AG04449 (cell line): ENCODE measurements around the gene ZNF385B.

Experiments
- CTCF ChIA-PET: fragments of 350-600 bp; formaldehyde crosslinking; extraction: SDS; loops from one replicate; lab custom pipeline; 2021; ENCODE audit warnings: antibody characterized with exemption; lab: Yijun Ruan, JAX
- POLR2A ChIA-PET: fragments of 400-600, 350-600 bp; formaldehyde crosslinking; extraction: SDS; loops from one replicate; lab custom pipeline; 2020; ENCODE audit warnings: antibody characterized with exemption, inconsistent platforms; lab: Yijun Ruan, JAX
- DNase-seq: peaks from one replicate; pipeline ENCODE4 v3.0.0-alpha.2; 2010; ENCODE audit warnings: low read depth, low spot score
- H3K4me3 ChIP-seq: 2 replicates; pipeline ENCODE4 v1.5.1; 2011; ENCODE audit warnings: low read depth, mild to moderate bottlenecking, control low read depth, low read length
- TF ChIP-seq, protein P1 (sequence below): IDR thresholded peaks from one replicate; pipeline ENCODE4 v1.5.1; 2011; ENCODE audit warnings: mild to moderate bottlenecking, moderate library complexity, low read length, control low read depth, inconsistent platforms; ENCODE audit not compliant: insufficient read depth; ENCODE audit errors: missing control alignments

The ZNF385B gene

DNA sequence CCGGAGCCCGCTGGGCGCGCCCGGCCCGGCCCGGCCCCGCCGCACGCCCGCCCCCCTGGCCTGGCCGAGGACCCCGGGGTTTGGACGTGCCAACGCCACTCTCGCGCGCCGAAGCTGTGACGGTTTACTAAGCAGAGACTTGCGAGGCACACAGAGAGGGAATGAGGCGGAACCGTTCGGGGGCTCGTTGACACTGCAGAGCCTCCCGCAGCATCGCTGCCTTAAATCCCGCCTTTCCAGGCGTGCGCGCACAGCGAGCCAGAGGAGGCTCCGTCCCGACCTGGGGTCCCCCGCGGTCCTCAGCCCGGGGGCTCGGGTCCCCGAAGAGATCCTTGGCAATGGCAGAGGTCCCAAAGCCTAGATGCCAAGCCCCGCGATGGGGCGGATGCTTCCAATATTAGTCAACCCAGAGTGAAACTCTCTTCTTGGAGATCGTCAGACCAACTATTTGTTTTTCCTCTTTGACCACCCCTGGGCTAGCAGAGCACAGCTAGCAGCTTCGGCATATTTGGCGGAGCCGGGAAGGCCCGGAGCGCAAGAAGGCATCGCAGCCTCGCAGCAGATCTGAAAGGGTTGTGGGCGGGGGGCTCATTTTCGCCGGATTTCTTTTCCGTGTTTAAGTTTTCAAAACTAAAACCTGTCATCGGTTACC, at the start of gene ZNF385B:
TSS of gene ZNF385B (minus strand) at position 197 of the 652 bp plus-strand sequence.
- no peak for DNase-seq
- H3K4me3 ChIP-seq: peak within 1 kb of the TSS; percentile 53
- ChIA-PET POLR2A (no interaction called here), CTCF (interaction anchor here (0.8 to 1.2 kb wide), 3 partner anchors 11 to 224 kb away, joined by 3 to 4 read pairs (median 3); no protein-coding TSS in a partner anchor)
- TF ChIP-seq, protein P1, sequence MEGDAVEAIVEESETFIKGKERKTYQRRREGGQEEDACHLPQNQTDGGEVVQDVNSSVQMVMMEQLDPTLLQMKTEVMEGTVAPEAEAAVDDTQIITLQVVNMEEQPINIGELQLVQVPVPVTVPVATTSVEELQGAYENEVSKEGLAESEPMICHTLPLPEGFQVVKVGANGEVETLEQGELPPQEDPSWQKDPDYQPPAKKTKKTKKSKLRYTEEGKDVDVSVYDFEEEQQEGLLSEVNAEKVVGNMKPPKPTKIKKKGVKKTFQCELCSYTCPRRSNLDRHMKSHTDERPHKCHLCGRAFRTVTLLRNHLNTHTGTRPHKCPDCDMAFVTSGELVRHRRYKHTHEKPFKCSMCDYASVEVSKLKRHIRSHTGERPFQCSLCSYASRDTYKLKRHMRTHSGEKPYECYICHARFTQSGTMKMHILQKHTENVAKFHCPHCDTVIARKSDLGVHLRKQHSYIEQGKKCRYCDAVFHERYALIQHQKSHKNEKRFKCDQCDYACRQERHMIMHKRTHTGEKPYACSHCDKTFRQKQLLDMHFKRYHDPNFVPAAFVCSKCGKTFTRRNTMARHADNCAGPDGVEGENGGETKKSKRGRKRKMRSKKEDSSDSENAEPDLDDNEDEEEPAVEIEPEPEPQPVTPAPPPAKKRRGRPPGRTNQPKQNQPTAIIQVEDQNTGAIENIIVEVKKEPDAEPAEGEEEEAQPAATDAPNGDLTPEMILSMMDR: no peak

DNA sequence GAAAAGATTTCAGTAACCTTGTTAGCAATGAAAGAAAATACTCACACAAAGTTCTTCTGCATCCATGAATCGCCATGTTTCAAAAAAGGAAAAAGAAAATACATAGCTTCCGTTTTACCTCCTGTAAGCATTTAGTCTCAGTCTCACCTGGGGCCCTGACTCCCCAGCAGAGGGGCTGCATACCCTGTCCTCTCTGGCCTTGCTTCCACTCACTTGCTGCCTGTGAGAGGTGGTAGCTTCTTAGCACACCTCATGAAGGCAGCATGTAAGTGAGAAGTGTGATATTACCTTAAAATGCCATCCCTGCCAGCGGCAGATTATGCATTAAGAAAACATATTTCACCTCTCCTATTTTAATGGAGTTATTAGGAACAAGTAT, 49.3 kb upstream of the ZNF385B start:
- DNase-seq: no peak
- CTCF ChIA-PET: interaction anchor here (0.6 kb wide), 1 partner anchor 146 kb away, joined by 3 read pairs; no protein-coding TSS in a partner anchor
- TF ChIP-seq, protein P1: no peak
- no peak overlapping the region for H3K4me3 ChIP-seq
- POLR2A ChIA-PET: no interaction called here

DNA sequence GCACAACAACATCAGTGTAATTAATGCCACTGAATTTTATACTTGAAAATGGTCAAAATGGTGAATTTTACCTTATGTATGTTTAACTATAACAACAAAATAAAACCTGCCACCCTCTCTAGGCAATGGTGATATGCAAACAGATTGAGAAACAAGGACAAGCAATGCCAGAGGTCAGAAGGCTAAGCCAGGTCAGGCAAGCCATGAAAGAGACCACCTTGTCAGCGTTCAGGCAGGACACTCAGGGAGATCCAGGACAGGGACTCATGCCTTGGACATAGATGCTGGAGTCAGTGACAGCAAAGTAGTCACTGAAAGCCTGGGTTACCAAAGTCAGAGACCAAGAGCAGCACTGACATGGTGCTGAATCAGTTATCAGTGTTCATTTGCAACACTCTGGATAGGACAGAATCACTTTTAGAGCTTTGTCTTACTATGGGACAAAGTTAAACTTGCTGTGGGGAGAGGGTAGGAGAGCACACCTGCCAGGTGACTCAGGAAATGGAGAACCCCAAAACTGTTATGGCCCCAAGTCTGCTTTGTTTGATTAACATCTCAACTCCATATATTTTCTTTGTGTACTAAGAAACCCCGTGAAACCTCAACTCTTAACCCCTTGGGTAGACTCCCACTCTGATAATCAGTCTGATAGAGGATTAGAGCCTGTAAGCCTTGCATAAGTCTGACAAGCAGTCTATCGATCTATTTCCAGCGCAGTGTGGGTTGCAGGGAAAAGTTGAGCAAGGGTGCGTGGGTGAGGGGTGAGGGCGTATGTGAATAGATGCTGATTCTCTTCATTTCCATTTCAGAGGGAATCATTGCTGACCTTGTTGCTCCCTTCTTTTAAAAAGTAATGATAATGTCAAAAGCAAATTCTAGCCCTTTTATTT, 48.7 kb upstream of the ZNF385B start:
- no peak for DNase-seq
- ChIA-PET POLR2A (no interaction called here), CTCF (interaction anchor here (0.6 kb wide), 1 partner anchor 147 kb away, joined by 3 read pairs; no protein-coding TSS in a partner anchor)
- no peak overlapping the region for H3K4me3 ChIP-seq
- TF ChIP-seq, protein P1: no peak

DNA sequence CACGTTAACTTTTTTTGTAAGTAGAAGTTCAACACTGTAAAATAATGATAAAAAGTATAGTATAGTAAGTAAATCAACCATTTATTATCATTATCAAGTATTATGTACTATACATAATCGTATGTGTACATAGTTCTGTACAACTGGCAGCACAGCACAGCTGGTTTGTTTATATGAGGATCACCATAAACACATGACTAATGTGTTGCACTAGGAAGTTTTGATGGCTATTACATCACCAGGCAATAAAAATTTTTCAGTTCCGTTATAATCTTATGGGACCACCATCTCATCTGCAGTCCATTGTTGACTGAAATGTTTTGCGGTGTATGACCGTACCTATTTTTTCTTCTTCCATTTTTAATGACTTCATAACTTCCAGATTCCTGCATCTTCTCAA, 39.2 kb upstream of the ZNF385B start:
- ChIA-PET POLR2A (no interaction called here), CTCF (no interaction called here)
- H3K4me3 ChIP-seq: no peak overlapping the region
- DNase-seq: no peak
- TF ChIP-seq, protein P1: no peak

DNA sequence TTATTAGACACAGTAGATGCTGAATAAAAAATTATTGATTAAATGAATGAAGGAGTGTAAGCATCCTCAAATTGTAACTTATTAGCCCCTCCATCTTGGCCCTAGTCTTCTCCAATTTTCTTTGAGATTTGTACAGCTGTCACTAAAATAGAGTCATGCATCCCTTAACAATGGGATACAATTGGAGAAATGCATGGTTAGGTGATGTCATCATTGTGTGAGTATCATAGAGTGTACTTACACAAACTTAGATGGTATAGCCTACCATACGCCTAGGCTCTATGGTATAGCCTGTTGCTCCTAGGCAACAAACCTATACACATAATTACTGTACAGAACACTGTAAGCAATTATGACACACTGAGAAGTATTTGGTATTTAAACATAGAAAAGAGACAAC, 38.3 kb upstream of the ZNF385B start:
- ChIA-PET CTCF (interaction anchor here (0.7 kb wide), 1 partner anchor 14 kb away, joined by 3 read pairs; no protein-coding TSS in a partner anchor), POLR2A (no interaction called here)
- DNase-seq: no peak
- TF ChIP-seq, protein P1: no peak
- no peak overlapping the region for H3K4me3 ChIP-seq

DNA sequence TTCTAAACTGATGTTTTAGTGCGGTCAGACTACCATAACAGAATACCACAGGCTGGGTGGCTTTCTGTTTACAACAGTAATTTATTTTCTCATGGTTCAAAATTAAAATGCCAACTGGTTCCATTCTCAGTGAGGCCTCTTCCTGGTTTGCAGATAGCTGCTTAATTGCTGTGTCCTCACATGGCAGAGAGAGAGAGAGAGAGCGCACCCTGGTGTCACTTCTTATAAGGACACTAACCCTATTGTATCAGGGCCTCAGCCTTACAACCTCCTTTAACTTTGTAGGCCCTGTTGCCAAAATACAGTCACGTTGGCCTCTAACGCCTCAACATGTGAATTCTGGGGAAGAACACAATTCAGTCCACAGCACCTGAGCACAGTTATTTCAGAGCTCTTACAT, 37.5 kb upstream of the ZNF385B start:
- H3K4me3 ChIP-seq: no peak overlapping the region
- ChIA-PET CTCF (interaction anchor here (0.7 to 0.8 kb wide), 2 partner anchors 14 to 49 kb away, joined by 3 read pairs; no protein-coding TSS in a partner anchor), POLR2A (no interaction called here)
- TF ChIP-seq, protein P1: peak; percentile 30
- DNase-seq: no peak
